ENCODE measurements around the gene GPC6. TPM values are rescaled to one million over a fixed set of nuclear protein-coding genes. Genes with fewer than 3 reads are reported as not detected.

GPC6 gene
- polyA plus RNA-seq, 1 of the 3 experiments (the other 2 are of a cell fraction), result 6.7 TPM

GRCh38 chr13:93244918-93245280 lies 18.3 kb downstream of the GPC6 start:
- POLR2A ChIA-PET, result no interaction called here
- H4K20me1 ChIP-seq (ENCODE audit: insufficient read depth), result no peaks in the 10 kb centered on the region
- no peaks in the 10 kb centered on the region for H3K9me3 ChIP-seq
- DNase-seq, result no peak
- no peaks in the 10 kb centered on the region for H3K9me2 ChIP-seq
- peaks cover 19% of the 10 kb centered on the region for H3K79me2 ChIP-seq (ENCODE audit: insufficient read depth)
- 90% methylated on average over 1 of the region's 1 CpG for WGBS (ENCODE audit: low lambda C conversion rate)
- TF ChIP-seq MEF2A (IDR thresholded peaks at IDR 0.05; ENCODE audit: borderline replicate concordance, low read depth) (no peak), CTCF (IDR thresholded peaks at IDR 0.05) (no peak), JUND (IDR thresholded peaks at IDR 0.05) (no peak), YY1 (IDR thresholded peaks at IDR 0.05; ENCODE audit: low read depth) (no peak), USF2 (IDR thresholded peaks at IDR 0.05; ENCODE audit: borderline replicate concordance, low read depth, low read length) (no peak), MXI1 (IDR thresholded peaks at IDR 0.05; ENCODE audit: low read depth, low read length) (no peak), FOXJ3 (CRISPR knock-in tag; IDR thresholded peaks at IDR 0.05) (no peak), EP300 (IDR thresholded peaks at IDR 0.05; ENCODE audit: borderline replicate concordance in 1 of 2, low read depth in 1 of 2, low read length in 1 of 2) (no peak), TCF12 (IDR thresholded peaks at IDR 0.05) (no peak)
- H3K27ac ChIP-seq (ENCODE audit: low read depth in 2 of 2, low read length in 1 of 2), result peak overlapping the region in 1 of 2 experiments; percentile 42; a peak in 2 of 4 replicates
- H3K36me3 ChIP-seq (replicated peaks in 1 of 2; ENCODE audit: control insufficient read depth in 1 of 2, insufficient read depth in 2 of 2, low read length in 1 of 2), result no peaks in the 10 kb centered on the region
- peaks cover 7% of the 10 kb centered on the region for H3F3A ChIP-seq (replicated peaks; ENCODE audit: insufficient read depth)
- peak overlapping the region in 1 of 2 experiments; percentile 13; a peak in 1 of 4 replicates for H3K4me3 ChIP-seq (ENCODE audit: low read depth in 2 of 2, low read length in 1 of 2)
- peak overlapping the region; percentile 29; the same call in 1 of the 2 replicates for H3K9ac ChIP-seq
- H3K4me1 ChIP-seq (ENCODE audit: control insufficient read depth in 1 of 2, insufficient read depth in 2 of 2, low read depth in 1 of 2, low read length in 1 of 2), result peaks cover 11 to 22% of the 10 kb centered on the region in 2 experiments
- H2AFZ ChIP-seq (ENCODE audit: low read depth), result peak overlapping the region; percentile 33
- H3K4me2 ChIP-seq, result peak overlapping the region; percentile 65
- no peaks in the 10 kb centered on the region for H3K27me3 ChIP-seq (ENCODE audit: insufficient read depth)
- CTCF ChIA-PET, result interaction anchor here (0.6 kb wide), 1 partner anchor 864 kb away, joined by 3 read pairs; no protein-coding TSS in a partner anchor

- TF ChIP-seq ELF1 (IDR thresholded peaks at IDR 0.05) (no peak), NFIC (IDR thresholded peaks at IDR 0.05; ENCODE audit: borderline replicate concordance) (no peak), POLR2AphosphoS5 (IDR thresholded peaks at IDR 0.05; ENCODE audit: low read depth, low read length) (no peak), USF1 (IDR thresholded peaks at IDR 0.05; ENCODE audit: borderline replicate concordance, low read depth) (no peak), IRF3 (IDR thresholded peaks at IDR 0.05; ENCODE audit: low read depth, low read length) (no peak), ZBTB33 (IDR thresholded peaks at IDR 0.05; ENCODE audit: borderline replicate concordance, low read depth) (no peak)
- Histone ChIP-seq H4K20me1 (ENCODE audit: insufficient read depth) (no peaks in the 10 kb centered on the region), H3K4me2 (no peak overlapping the region), H2AFZ (ENCODE audit: low read depth) (no peak overlapping the region), H3K9me2 (no peaks in the 10 kb centered on the region), H3K9ac (no peak overlapping the region), H3K9me3 (no peaks in the 10 kb centered on the region), H3K4me3 (ENCODE audit: low read depth in 2 of 2, low read length in 1 of 2) (no peak overlapping the region), H3K36me3 (replicated peaks in 1 of 2; ENCODE audit: control insufficient read depth in 1 of 2, insufficient read depth in 2 of 2, low read length in 1 of 2) (no peaks in the 10 kb centered on the region), H3K79me2 (ENCODE audit: insufficient read depth) (peaks cover 18% of the 10 kb centered on the region; the same call in 1 of the 2 replicates), H3K27ac (ENCODE audit: low read depth in 2 of 2, low read length in 1 of 2) (no peak overlapping the region), H3F3A (replicated peaks; ENCODE audit: insufficient read depth) (peaks cover 7% of the 10 kb centered on the region), H3K27me3 (ENCODE audit: insufficient read depth) (no peaks in the 10 kb centered on the region), H3K4me1 (ENCODE audit: control insufficient read depth in 1 of 2, insufficient read depth in 2 of 2, low read depth in 1 of 2, low read length in 1 of 2) (peaks cover 11 to 22% of the 10 kb centered on the region in 2 experiments)
- 92% methylated on average over 1 of the region's 1 CpG for WGBS (ENCODE audit: low lambda C conversion rate)
- no peak for DNase-seq
- CTCF ChIA-PET, result interaction anchor here (0.6 to 0.7 kb wide), 2 partner anchors 81 to 84 kb away, joined by 3 read pairs; no protein-coding TSS in a partner anchor
- POLR2A ChIA-PET, result no interaction called here
These were observed 19.5 kb downstream of the GPC6 start for GRCh38 chr13:93246069-93246468.
